Bronchial epithelial cell (primary cell): ENCODE data around the gene VTCN1. TPM values are rescaled to one million over a fixed set of nuclear protein-coding genes. Genes with fewer than 3 reads are reported as not detected.
A peak's percentile ranks its signal among the peaks of the same experiment; 100 is the strongest.

Experiments used
- DNase-seq: peaks from one replicate; pipeline ENCODE4 v3.0.0-alpha.2; 2010; ENCODE audit warnings: low read depth
- FAIRE-seq: peaks from 2 replicates; lab custom pipeline; 2011; peaks lifted over from hg19 to GRCh38; lab: Jason Lieb, UNC
- H3K27me3 ChIP-seq: 2 replicates; pipeline ENCODE4 v1.5.1; 2011; ENCODE audit warnings: low read length; ENCODE audit not compliant: control insufficient read depth, insufficient read depth
- H3K36me3 ChIP-seq: 2 replicates; pipeline ENCODE4 v1.5.1; 2011; ENCODE audit warnings: low read length; ENCODE audit not compliant: control insufficient read depth, insufficient read depth
- H3K4me3 ChIP-seq: 2 replicates; pipeline ENCODE4 v1.5.1; 2011; ENCODE audit warnings: mild to moderate bottlenecking, low read depth, low read length, control low read depth
- total RNA-seq: library from RNA; depleted of rRNA; stranded (reverse); fragments of >200 nt; gene quantifications from 2 replicates; pipeline ENCODE4 v1.2.1, GENCODE V29; 2014
- TF ChIP-seq, protein P1 (sequence below): IDR thresholded peaks from 2 replicates; pipeline ENCODE4 v1.5.1; 2011; ENCODE audit warnings: mild to moderate bottlenecking, moderate library complexity, low read length, control low read depth, inconsistent platforms; ENCODE audit not compliant: insufficient read depth, severe bottlenecking

Gene VTCN1
- total RNA-seq, 1 donor from 2014 or later, result 0.26 TPM

DNA sequence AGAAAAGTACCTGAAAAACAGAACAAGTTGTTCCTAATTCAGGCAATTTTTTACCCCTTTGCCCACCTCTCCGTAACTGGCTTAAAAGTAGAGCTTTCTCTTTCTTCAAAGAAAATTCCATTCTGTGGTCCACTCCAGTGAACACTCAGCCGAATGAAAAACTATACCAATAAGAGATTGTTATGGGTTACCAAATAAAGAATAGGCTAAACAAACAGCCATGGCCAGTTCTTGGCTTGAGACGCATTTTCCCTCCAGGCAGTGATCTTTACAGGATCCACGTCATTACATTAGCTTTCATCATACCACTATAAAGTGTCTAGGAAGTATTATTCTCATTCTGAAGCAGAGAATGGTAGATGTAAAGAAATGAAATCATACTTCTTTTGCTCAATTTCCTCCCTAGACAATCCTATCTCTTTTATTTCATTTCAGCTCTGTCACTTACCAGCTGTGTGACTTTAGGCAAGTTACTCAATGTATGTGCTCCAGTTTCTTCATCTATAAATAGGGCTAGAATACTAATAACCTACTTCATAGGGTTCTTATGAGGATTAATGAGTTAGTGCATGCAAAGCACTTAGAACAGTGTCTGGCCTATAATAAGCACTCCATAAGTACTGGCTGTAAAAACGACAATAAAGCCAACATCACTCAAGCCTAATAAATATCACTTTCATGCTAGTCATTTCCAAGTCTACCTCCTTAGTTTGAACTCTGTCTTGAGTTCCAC is 62.7 kb downstream of the VTCN1 start:
- FAIRE-seq, result no peak
- peak; percentile 82 for DNase-seq
- Histone ChIP-seq H3K36me3 (no peaks in the 10 kb centered on the region), H3K27me3 (no peaks in the 10 kb centered on the region), H3K4me3 (no peak overlapping the region)
- TF ChIP-seq, protein P1, sequence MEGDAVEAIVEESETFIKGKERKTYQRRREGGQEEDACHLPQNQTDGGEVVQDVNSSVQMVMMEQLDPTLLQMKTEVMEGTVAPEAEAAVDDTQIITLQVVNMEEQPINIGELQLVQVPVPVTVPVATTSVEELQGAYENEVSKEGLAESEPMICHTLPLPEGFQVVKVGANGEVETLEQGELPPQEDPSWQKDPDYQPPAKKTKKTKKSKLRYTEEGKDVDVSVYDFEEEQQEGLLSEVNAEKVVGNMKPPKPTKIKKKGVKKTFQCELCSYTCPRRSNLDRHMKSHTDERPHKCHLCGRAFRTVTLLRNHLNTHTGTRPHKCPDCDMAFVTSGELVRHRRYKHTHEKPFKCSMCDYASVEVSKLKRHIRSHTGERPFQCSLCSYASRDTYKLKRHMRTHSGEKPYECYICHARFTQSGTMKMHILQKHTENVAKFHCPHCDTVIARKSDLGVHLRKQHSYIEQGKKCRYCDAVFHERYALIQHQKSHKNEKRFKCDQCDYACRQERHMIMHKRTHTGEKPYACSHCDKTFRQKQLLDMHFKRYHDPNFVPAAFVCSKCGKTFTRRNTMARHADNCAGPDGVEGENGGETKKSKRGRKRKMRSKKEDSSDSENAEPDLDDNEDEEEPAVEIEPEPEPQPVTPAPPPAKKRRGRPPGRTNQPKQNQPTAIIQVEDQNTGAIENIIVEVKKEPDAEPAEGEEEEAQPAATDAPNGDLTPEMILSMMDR, result no peak

GRCh38 chr1:117147341-117147831 is 63.3 kb downstream of the VTCN1 start:
- no peak for FAIRE-seq

GRCh38 chr1:117146575-117147340 is 64.0 kb downstream of the VTCN1 start:
- Histone ChIP-seq H3K4me3 (no peak overlapping the region), H3K36me3 (no peaks in the 10 kb centered on the region), H3K27me3 (no peaks in the 10 kb centered on the region)
- FAIRE-seq (no peak), DNase-seq (peak; percentile 63)
- TF ChIP-seq, protein P1, result no peak

More at GRCh38 chr1:117147341-117147831, 63.3 kb downstream of the VTCN1 start:
- TF ChIP-seq, protein P1, result no peak
- no peaks in the 10 kb centered on the region for H3K36me3 ChIP-seq
- H3K4me3 ChIP-seq, result no peak overlapping the region
- DNase-seq, result no peak
- H3K27me3 ChIP-seq, result no peaks in the 10 kb centered on the region

DNA sequence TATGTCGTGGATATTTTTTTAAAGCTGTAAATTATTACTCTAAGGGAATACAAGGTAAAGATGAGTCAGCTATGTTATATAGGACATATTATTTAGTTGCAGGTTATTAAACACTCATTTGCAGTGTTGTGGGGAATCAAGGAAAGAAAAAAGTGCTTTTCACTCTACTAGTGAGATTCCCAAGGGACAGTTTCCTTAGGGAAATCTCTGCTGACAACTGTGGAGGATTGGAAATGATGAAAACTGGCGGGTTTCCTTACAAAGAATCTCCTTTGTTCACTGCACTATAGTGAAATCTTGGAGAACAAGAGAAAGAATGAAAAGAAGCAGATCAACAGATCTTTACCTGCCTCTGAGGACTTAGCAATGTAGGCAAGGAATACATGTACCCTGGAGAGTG is 64.7 kb downstream of the VTCN1 start:
- H3K36me3 ChIP-seq, result no peaks in the 10 kb centered on the region
- H3K4me3 ChIP-seq, result no peak overlapping the region
- TF ChIP-seq, protein P1, result no peak
- no peak for DNase-seq
- no peaks in the 10 kb centered on the region for H3K27me3 ChIP-seq
- no peak for FAIRE-seq

DNA sequence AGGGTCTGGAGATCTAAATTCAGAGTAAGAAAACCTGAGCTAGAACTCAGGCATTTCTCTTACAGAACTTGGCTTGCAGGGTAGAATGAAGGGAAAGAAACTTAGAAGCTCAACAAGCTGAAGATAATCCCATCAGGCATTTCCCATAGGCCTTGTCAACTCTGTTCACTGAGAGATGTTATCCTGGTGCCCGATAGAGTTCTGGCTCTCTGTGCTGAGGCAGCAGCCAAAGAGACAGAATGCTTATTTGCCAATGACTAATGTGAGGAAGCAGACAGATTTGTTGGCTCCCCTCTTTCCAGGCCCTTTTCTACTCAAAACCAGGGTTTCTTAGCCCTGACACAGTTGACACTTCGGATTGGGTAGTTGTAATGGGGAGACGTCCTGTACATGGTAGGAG is 66.9 kb downstream of the VTCN1 start:
- TF ChIP-seq, protein P1, result no peak
- Histone ChIP-seq H3K36me3 (no peaks in the 10 kb centered on the region), H3K4me3 (no peak overlapping the region), H3K27me3 (no peaks in the 10 kb centered on the region)
- no peak for DNase-seq
- no peak for FAIRE-seq
